T-cell (primary cell): Measurements from ENCODE around the gene EXOC3L4. TPM values are rescaled to one million over a fixed set of nuclear protein-coding genes. Genes with fewer than 3 reads are reported as not detected.
A peak's percentile ranks its signal among the peaks of the same experiment; 100 is the strongest.

Source experiments
- ATAC-seq, 4 experiments: fragments of 200-7000 bp in 3 of 4; fragments of 150-1000 bp in 1 of 4; cut with Tn5 transposase; replicated peaks in 1 of 4; 1 replicate in 3 of 4; 2 replicates in 1 of 4; pipeline ENCODE4 v1.10.0; 2021; ENCODE audit warnings: moderate library complexity in 3 of 4, mild to moderate bottlenecking in 2 of 4, moderate number of reproducible peaks in 1 of 4
- CTCF ChIA-PET, 2 donors: fragments of 300-600 bp; sonication (Branson Sonifier 250); formaldehyde crosslinking; loops; one replicate each; lab custom pipeline; 2022; ENCODE audit warnings: antibody characterized with exemption in 2 of 2; lab: Charles Lee
- POLR2A ChIA-PET, 2 donors: fragments of 300-600 bp; sonication (Branson Sonifier 250); formaldehyde crosslinking; loops; one replicate each; lab custom pipeline; 2022; ENCODE audit warnings: antibody characterized with exemption in 2 of 2; lab: Charles Lee
- DNase-seq, 35 experiments: peaks; one replicate each; pipeline versions ENCODE4 v3.0.0 to v3.0.0-alpha.2; 2013 to 2023
- H3K27ac ChIP-seq: one replicate; pipeline ENCODE4 v1.5.1; 2013; ENCODE audit warnings: low read length
- H3K27me3 ChIP-seq, 2 experiments: replicated peaks in 1 of 2; 1 replicate in 1 of 2; 2 replicates in 1 of 2; pipeline versions ENCODE4 v1.6.1 to v1.7.0; 2013; ENCODE audit warnings: low read length in 1 of 2, mixed read lengths in 1 of 2; ENCODE audit not compliant: control insufficient read depth in 2 of 2, insufficient read depth in 2 of 2; ENCODE audit errors: extremely low read depth in 1 of 2
- H3K36me3 ChIP-seq, 2 donors: 1 replicate in 1 of 2; 2 replicates in 1 of 2; pipeline versions ENCODE4 v1.6.1 to v1.7.0; 2013; ENCODE audit warnings: low read length in 1 of 2; ENCODE audit not compliant: control insufficient read depth in 2 of 2, insufficient read depth in 1 of 2; ENCODE audit errors: extremely low read depth in 1 of 2
- H3K4me1 ChIP-seq, 2 experiments: 1 replicate in 1 of 2; 2 replicates in 1 of 2; pipeline versions ENCODE4 v1.6.1 to v1.7.0; 2013; ENCODE audit warnings: low read length in 2 of 2, mixed read lengths in 1 of 2; ENCODE audit not compliant: insufficient read depth in 2 of 2, control insufficient read depth in 1 of 2; ENCODE audit errors: extremely low read depth in 1 of 2
- H3K4me3 ChIP-seq, 2 donors: 1 replicate in 1 of 2; 2 replicates in 1 of 2; pipeline versions ENCODE4 v1.5.1 to v1.7.0; 2013; ENCODE audit warnings: mild to moderate bottlenecking in 2 of 2, low read length in 1 of 2, moderate library complexity in 1 of 2; ENCODE audit not compliant: control insufficient read depth in 1 of 2; ENCODE audit errors: extremely low read depth in 1 of 2
- H3K9me3 ChIP-seq: 2 replicates; pipeline ENCODE4 v1.7.0; 2013
- H3K27ac Mint-ChIP-seq, 2 donors: one replicate each; pipeline ENCODE4 v1.8.0; 2020 to 2021; ENCODE audit warnings: mild to moderate bottlenecking in 2 of 2, mixed read lengths in 2 of 2
- H3K27me3 Mint-ChIP-seq, 2 donors: one replicate each; pipeline ENCODE4 v1.8.0; 2021 to 2022; ENCODE audit warnings: mixed read lengths in 2 of 2
- H3K36me3 Mint-ChIP-seq: one replicate; pipeline ENCODE4 v1.8.0; 2021; ENCODE audit warnings: mixed read lengths
- H3K4me1 Mint-ChIP-seq, 3 donors: one replicate each; pipeline ENCODE4 v1.8.0; 2020 to 2022; ENCODE audit warnings: mixed read lengths in 3 of 3, mild to moderate bottlenecking in 1 of 3
- H3K4me3 Mint-ChIP-seq, 3 donors: one replicate each; pipeline ENCODE4 v1.8.0; 2020 to 2022; ENCODE audit warnings: mild to moderate bottlenecking in 3 of 3, mixed read lengths in 3 of 3, moderate library complexity in 3 of 3
- H3K9me3 Mint-ChIP-seq, 3 donors: one replicate each; pipeline ENCODE4 v1.8.0; 2020 to 2022; ENCODE audit warnings: mixed read lengths in 3 of 3
- WGBS: methylation state at CpG from one replicate; pipeline ENCODE4 v1.1.5; 2013; ENCODE audit warnings: missing lambda C conversion rate; ENCODE audit not compliant: insufficient coverage; 5-methylcytosine and 5-hydroxymethylcytosine counted together
- total RNA-seq, 35 experiments: library from RNA in 6 of 35; stranded (reverse) in 6 of 35; fragments of 120-200 nt in 1 of 35; gene quantifications; one replicate each; pipeline versions ENCODE4 v1.2.1 to v1.2.4 and lab custom pipeline; 2013 to 2026

The EXOC3L4 gene
- total RNA-seq, 5 donors from 2014 or later (not counting 1 experiment from before 2014, with no cell fraction given): 0.25 TPM; not detected in 4

DNA sequence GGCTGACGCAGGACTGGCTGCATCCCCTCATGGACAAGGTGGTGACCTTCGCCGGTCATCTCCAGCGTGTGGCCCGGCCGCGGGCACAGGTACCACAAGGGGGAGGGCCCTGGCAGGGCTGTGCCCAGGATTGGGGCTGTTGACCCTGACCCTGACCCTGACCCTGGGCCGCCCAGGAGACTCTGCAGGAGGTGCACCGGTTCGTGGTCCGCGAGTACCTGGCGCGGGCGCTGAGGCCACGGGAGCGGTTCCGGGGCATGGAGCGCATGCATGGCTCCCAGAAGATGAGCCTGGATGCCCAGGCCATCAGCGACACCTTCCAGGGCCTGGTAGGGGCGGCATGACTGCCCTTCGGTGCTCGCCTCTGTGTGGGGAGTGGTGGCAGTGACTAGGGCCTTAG lies 12.9 kb downstream of the EXOC3L4 start:
- peaks cover 10 to 15% (median 11%) of the 10 kb centered on the region in 3 donors for H3K4me1 Mint-ChIP-seq
- H3K27me3 Mint-ChIP-seq: peaks cover 16 to 42% of the 10 kb centered on the region in 2 donors
- H3K4me3 Mint-ChIP-seq: no peak overlapping the region
- no peaks in the 10 kb centered on the region for H3K36me3 Mint-ChIP-seq
- peaks cover 0 to 87% of the 10 kb centered on the region in 2 experiments for H3K27me3 ChIP-seq
- no peaks in the 10 kb centered on the region for H3K36me3 ChIP-seq
- WGBS: 93% methylated on average over 20 of the region's 23 CpGs
- ATAC-seq: no peak
- no peak for DNase-seq
- no peak overlapping the region for H3K27ac ChIP-seq
- no peaks in the 10 kb centered on the region for H3K9me3 ChIP-seq
- ChIA-PET POLR2A (no interaction called here), CTCF (no interaction called here)
- no peak overlapping the region for H3K27ac Mint-ChIP-seq
- H3K4me3 ChIP-seq: no peak overlapping the region
- H3K9me3 Mint-ChIP-seq: no peaks in the 10 kb centered on the region
- H3K4me1 ChIP-seq: peaks cover 0 to 14% of the 10 kb centered on the region in 2 experiments

DNA sequence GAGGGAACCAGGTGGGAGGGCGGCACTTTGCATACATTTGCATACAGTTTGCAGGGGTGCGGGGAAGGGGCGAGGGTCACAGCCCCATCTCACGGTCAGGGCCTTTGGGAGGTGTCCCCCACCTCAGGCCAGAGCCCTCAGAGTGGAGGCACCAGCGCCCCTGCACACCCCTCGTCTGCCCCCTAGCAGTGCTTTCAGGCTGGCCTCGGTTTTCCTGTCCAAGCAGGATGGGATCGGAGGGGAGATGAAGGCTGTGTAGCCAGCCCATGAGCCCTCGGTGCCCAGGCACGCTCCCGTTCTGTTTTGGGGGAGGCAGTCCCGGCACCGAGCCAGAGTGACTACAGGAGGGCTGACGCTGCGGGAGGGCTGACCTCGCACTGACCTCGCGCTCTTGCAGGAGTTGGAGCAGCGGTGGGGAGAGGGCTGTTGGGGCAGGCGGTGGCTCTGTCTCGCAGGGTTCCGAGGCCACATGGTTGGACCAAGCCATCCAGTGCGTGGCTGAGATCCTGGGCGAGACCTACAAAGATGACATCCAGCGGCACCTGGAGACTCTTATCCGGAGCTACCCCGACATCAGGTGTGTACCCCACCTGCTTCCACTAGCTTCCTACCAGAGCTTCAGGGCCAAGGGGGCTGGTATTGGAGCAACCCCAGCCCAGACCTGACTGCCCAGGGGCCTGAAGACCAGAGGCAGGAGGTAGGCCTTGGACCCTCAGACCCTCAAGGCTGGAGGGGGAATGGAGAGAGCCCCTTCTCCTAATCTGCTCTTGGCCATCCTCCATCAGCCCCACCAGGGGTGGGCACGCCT lies 13.6 kb downstream of the EXOC3L4 start:
- no peak overlapping the region for H3K27ac ChIP-seq
- Mint-ChIP-seq H3K36me3 (no peaks in the 10 kb centered on the region), H3K4me1 (peaks cover 10 to 15% (median 11%) of the 10 kb centered on the region in 3 donors), H3K9me3 (no peaks in the 10 kb centered on the region), H3K27ac (no peak overlapping the region), H3K27me3 (peaks cover 15 to 35% of the 10 kb centered on the region in 2 donors), H3K4me3 (no peak overlapping the region)
- H3K4me3 ChIP-seq: no peak overlapping the region
- ChIA-PET POLR2A (no interaction called here), CTCF (no interaction called here)
- H3K36me3 ChIP-seq: no peaks in the 10 kb centered on the region
- ATAC-seq: no peak
- no peaks in the 10 kb centered on the region for H3K9me3 ChIP-seq
- 90% methylated on average over 23 of the region's 28 CpGs for WGBS
- DNase-seq: no peak
- peaks cover 0 to 14% of the 10 kb centered on the region in 2 experiments for H3K4me1 ChIP-seq
- H3K27me3 ChIP-seq: peaks cover 0 to 80% of the 10 kb centered on the region in 2 experiments

DNA sequence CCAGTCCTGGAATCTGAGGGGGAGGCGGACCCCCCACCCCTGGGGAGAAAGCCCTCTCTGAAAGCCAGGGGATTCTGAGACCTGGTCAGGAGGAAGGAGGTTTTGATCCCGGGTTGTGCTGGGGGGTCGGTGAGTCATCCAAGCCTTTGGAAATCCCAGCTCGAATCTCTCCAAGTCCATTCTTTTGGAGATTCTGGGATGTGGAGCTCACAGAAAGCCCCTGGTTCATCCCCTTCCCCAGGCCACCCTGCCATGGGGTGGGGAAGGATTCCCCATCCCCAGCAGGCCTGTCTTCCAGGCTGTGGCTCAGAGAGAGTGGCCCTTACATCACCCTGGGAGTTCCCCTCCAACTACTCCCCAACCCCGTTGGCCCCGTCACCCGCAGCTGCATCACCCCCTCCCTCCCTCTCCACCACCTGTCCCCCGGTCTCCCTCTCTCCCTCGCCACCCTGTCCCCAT lies 14.3 kb downstream of the EXOC3L4 start:
- POLR2A ChIA-PET: no interaction called here

DNA sequence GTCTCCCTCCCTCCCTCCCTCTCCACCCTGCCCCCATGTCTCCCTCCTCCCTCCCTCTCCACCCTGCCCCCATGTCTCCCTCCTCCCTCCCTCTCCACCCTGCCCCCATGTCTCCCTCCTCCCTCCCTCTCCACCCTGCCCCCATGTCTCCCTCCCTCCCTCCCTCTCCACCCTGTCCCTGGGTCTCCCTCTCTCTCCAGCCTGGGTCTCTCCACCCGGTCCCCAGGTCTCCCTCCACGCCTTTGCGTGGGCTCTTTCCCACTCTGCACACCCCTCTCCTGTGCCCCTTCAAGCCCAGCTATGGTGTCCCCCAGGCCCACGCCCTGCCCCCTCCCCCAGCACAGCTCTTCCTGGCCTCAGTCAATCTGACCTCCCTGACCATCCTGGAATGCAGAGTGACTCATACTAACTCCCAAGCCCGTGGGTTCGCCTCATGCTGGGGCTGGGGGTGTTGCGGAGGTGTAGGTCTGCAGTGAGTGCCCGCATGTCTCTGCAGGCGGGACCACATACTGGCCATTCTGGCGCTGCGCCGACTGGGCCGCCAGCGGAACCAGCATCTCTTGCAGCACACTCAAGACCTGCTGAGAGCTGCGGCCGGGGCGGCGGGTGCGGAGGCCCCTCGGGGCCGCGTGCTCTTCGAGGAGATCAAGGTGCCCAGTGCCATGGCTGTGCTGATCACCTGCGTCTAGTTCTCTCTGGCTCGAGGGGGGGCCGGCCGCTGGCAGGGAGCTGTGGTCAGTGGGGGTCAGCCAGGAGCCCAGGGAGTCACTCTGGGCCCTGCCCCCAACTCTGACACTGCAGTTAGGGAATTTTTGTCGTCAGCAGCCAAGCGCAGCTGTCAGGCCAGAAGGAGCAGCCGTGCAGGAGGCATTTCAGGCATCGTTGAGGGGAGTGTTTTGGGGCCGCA lies 15.3 kb downstream of the EXOC3L4 start:
- CTCF ChIA-PET: interaction anchor here (0.6 kb wide), 2 partner anchors 9 to 941 kb away, joined by 3 to 6 read pairs; no protein-coding TSS in a partner anchor
- POLR2A ChIA-PET: no interaction called here
- peaks cover 9 to 27% of the 10 kb centered on the region in 2 donors for H3K27me3 Mint-ChIP-seq
- WGBS: 74% methylated on average over 27 of the region's 32 CpGs
- no peaks in the 10 kb centered on the region for H3K9me3 Mint-ChIP-seq
- no peaks in the 10 kb centered on the region for H3K36me3 Mint-ChIP-seq
- Histone ChIP-seq H3K27ac (no peak overlapping the region), H3K4me1 (peaks cover 0 to 8% of the 10 kb centered on the region in 2 experiments), H3K36me3 (no peaks in the 10 kb centered on the region), H3K9me3 (no peaks in the 10 kb centered on the region), H3K4me3 (no peak overlapping the region), H3K27me3 (peaks cover 0 to 64% of the 10 kb centered on the region in 2 experiments)
- no peak for DNase-seq
- H3K4me1 Mint-ChIP-seq: peaks cover 5 to 13% (median 12%) of the 10 kb centered on the region in 3 donors
- no peak for ATAC-seq
- H3K27ac Mint-ChIP-seq: no peak overlapping the region
- no peak overlapping the region for H3K4me3 Mint-ChIP-seq

More for the DNA sequence above, 14.3 kb downstream of the EXOC3L4 start:
- Mint-ChIP-seq H3K36me3 (no peaks in the 10 kb centered on the region), H3K27ac (no peak overlapping the region), H3K4me3 (no peak overlapping the region), H3K4me1 (peaks cover 7 to 12% (median 11%) of the 10 kb centered on the region in 3 donors), H3K9me3 (no peaks in the 10 kb centered on the region), H3K27me3 (peaks cover 10 to 29% of the 10 kb centered on the region in 2 donors)
- ATAC-seq (no peak), DNase-seq (peak in 1 of 35 experiments; percentile 26)
- H3K9me3 ChIP-seq: no peaks in the 10 kb centered on the region
- no peak overlapping the region for H3K4me3 ChIP-seq
- CTCF ChIA-PET: no interaction called here
- no peak overlapping the region for H3K27ac ChIP-seq
- no peaks in the 10 kb centered on the region for H3K36me3 ChIP-seq
- peaks cover 0 to 14% of the 10 kb centered on the region in 2 experiments for H3K4me1 ChIP-seq
- WGBS: no CpG with 5 or more reads among the region's 9 CpGs
- peaks cover 0 to 73% of the 10 kb centered on the region in 2 experiments for H3K27me3 ChIP-seq

DNA sequence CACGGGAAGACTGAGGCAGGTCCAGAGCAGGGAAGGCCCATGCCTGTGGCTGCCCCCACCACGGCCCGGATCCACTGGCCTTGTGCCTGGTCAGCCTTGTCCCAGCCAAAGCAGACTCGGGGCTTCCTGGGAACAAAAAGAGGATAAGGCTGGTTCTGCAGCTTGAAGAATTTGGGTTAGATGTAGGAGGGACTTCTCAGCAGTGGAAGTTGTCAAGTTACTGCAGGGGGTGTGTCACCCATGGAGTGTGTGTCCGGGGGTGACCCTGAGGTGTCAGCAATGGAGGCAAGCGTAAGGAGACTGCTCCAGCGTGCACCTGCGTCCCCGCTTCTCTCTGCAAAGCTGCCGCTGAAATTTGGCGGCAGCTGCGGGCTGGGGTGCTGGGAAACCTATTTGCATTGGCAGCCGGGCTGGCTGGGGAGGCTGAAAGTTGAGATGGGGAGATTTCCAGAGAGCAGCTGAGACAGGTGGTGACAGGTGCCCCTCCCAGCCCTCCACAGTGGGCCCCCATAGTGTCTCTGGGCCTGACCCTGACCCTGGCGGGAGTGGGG lies 16.2 kb downstream of the EXOC3L4 start:
- H3K36me3 ChIP-seq: no peaks in the 10 kb centered on the region
- ChIA-PET POLR2A (no interaction called here), CTCF (no interaction called here)
- Mint-ChIP-seq H3K27ac (no peak overlapping the region), H3K36me3 (no peaks in the 10 kb centered on the region), H3K9me3 (no peaks in the 10 kb centered on the region), H3K27me3 (peaks cover 4 to 18% of the 10 kb centered on the region in 2 donors), H3K4me1 (peaks cover 5 to 8% (median 6%) of the 10 kb centered on the region in 3 donors), H3K4me3 (no peak overlapping the region)
- H3K27me3 ChIP-seq: peaks cover 0 to 55% of the 10 kb centered on the region in 2 experiments
- H3K9me3 ChIP-seq: no peaks in the 10 kb centered on the region
- H3K27ac ChIP-seq: no peak overlapping the region
- peaks cover 0 to 4% of the 10 kb centered on the region in 2 experiments for H3K4me1 ChIP-seq
- DNase-seq: no peak
- ATAC-seq: no peak
- no peak overlapping the region for H3K4me3 ChIP-seq
- 78% methylated on average over 11 of the region's 14 CpGs for WGBS
